SK-N-SH (cell line): Measurements from ENCODE around the gene SLC27A2. TPM values are rescaled to one million over a fixed set of nuclear protein-coding genes. Genes with fewer than 3 reads are reported as not detected.
"Not testable (repeated sequence)": the region's sequence is repeated elsewhere in the genome, so short reads cannot be mapped to it uniquely, and the experiment has no call there.

Experiments
- CTCF ChIA-PET: fragments of 300-600, 350-600 bp; formaldehyde crosslinking; extraction: SDS; loops from one replicate; lab custom pipeline; 2021; lab: Yijun Ruan, JAX
- POLR2A ChIA-PET: fragments of 350-600 bp; sonication (Branson Sonifier 250); formaldehyde crosslinking; extraction: SDS; loops from one replicate; lab custom pipeline; 2020; ENCODE audit warnings: antibody characterized with exemption, inconsistent platforms; lab: Yijun Ruan, JAX
- DNase-seq: peaks from one replicate; pipeline ENCODE4 v3.0.0; 2012
- H2AFZ ChIP-seq: fragments of 200-600 bp; sonication (generic); 2 replicates; pipeline ENCODE4 v1.8.1; 2016; ENCODE audit warnings: antibody characterized with exemption, mild to moderate bottlenecking, low read depth
- H3F3A ChIP-seq: fragments of 200-600 bp; sonication (generic); replicated peaks from 2 replicates; pipeline ENCODE3; 2016; ENCODE audit warnings: antibody characterized with exemption, mild to moderate bottlenecking; ENCODE audit not compliant: insufficient read depth
- H3K27ac ChIP-seq, 2 experiments: fragments of 200-500 bp in 1 of 2; fragments of 200-600 bp in 1 of 2; sonication (Bioruptor generic) in 1 of 2; sonication (generic), shearing (Covaris generic) in 1 of 2; 2 replicates each; pipeline versions ENCODE4 v1.5.1 to v1.6.1; 2014 to 2016; ENCODE audit warnings: low read depth in 2 of 2, inconsistent platforms in 1 of 2, low read length in 1 of 2, mild to moderate bottlenecking in 1 of 2, mixed read lengths in 1 of 2
- H3K27me3 ChIP-seq: fragments of 200-600 bp; sonication (generic), shearing (Covaris generic); 2 replicates; pipeline ENCODE4 v1.6.1; 2016; ENCODE audit warnings: mixed run types; ENCODE audit not compliant: insufficient read depth
- H3K36me3 ChIP-seq, 2 experiments: fragments of 200-500 bp in 1 of 2; fragments of 200-600 bp in 1 of 2; sonication (Bioruptor generic) in 1 of 2; sonication (generic) in 1 of 2; replicated peaks in 1 of 2; 2 replicates each; pipeline versions ENCODE3 to v1.5.1; 2014 to 2016; ENCODE audit warnings: low read length in 1 of 2, mild to moderate bottlenecking in 1 of 2; ENCODE audit not compliant: insufficient read depth in 2 of 2, control insufficient read depth in 1 of 2
- H3K4me1 ChIP-seq, 2 experiments: fragments of 200-500 bp in 1 of 2; fragments of 200-600 bp in 1 of 2; sonication (Bioruptor generic) in 1 of 2; sonication (generic), shearing (Covaris generic) in 1 of 2; 2 replicates each; pipeline versions ENCODE4 v1.5.1 to v1.6.1; 2014 to 2016; ENCODE audit warnings: low read depth in 1 of 2, low read length in 1 of 2, mixed run types in 1 of 2; ENCODE audit not compliant: insufficient read depth in 2 of 2, control insufficient read depth in 1 of 2
- H3K4me2 ChIP-seq: fragments of 200-600 bp; sonication (generic), shearing (Covaris generic); 2 replicates; pipeline ENCODE4 v1.6.1; 2017; ENCODE audit warnings: mixed run types
- H3K4me3 ChIP-seq, 2 experiments: fragments of 200-500 bp in 1 of 2; fragments of 200-600 bp in 1 of 2; sonication (Bioruptor generic) in 1 of 2; sonication (generic), shearing (Covaris generic) in 1 of 2; 2 replicates each; pipeline versions ENCODE4 v1.5.1 to v1.8.1; 2014 to 2016; ENCODE audit warnings: low read depth in 2 of 2, inconsistent platforms in 1 of 2, low read length in 1 of 2, mild to moderate bottlenecking in 1 of 2, mixed read lengths in 1 of 2, moderate library complexity in 1 of 2
- H3K79me2 ChIP-seq: fragments of 200-600 bp; sonication (generic); 2 replicates; pipeline ENCODE4 v1.8.1; 2017; ENCODE audit warnings: mild to moderate bottlenecking; ENCODE audit not compliant: insufficient read depth
- H3K9ac ChIP-seq: fragments of 200-600 bp; sonication (generic); 2 replicates; pipeline ENCODE4 v1.6.1; 2017; ENCODE audit warnings: mixed run types
- H3K9me2 ChIP-seq: fragments of 200-600 bp; sonication (generic); 2 replicates; pipeline ENCODE4 v1.6.1; 2017; ENCODE audit warnings: mixed run types
- H3K9me3 ChIP-seq: fragments of 200-600 bp; sonication (generic); 2 replicates; pipeline ENCODE4 v1.6.1; 2017; ENCODE audit warnings: mixed run types, mild to moderate bottlenecking, moderate library complexity
- H4K20me1 ChIP-seq: fragments of 200-600 bp; sonication (generic); 2 replicates; pipeline ENCODE4 v1.6.1; 2017; ENCODE audit warnings: mild to moderate bottlenecking, mixed run types; ENCODE audit not compliant: insufficient read depth
- CHD2 ChIP-seq: fragments of 150-350 bp; IDR thresholded peaks from 2 replicates; pipeline ENCODE4 v1.6.1; 2018; ENCODE audit warnings: low read length; ENCODE audit not compliant: partially characterized antibody
- ELF1 ChIP-seq: IDR thresholded peaks from 2 replicates; pipeline ENCODE4 v1.4.0; 2012
- EP300 ChIP-seq, 2 experiments: IDR thresholded peaks; 2 replicates each; pipeline versions ENCODE4 v1.4.0 to v1.6.1; 2012; ENCODE audit warnings: borderline replicate concordance in 1 of 2, low read depth in 1 of 2, low read length in 1 of 2
- FOSL2 ChIP-seq: IDR thresholded peaks from 2 replicates; pipeline ENCODE4 v1.4.0; 2012; ENCODE audit warnings: low read depth, mild to moderate bottlenecking, moderate library complexity, borderline replicate concordance
- FOXJ3 ChIP-seq: sonication (generic); formaldehyde crosslinking; IDR thresholded peaks from 2 replicates; pipeline ENCODE4 v1.5.1; 2020; ENCODE audit warnings: mild to moderate bottlenecking, missing genetic modification reagents
- GABPA ChIP-seq: IDR thresholded peaks from 2 replicates; pipeline ENCODE4 v1.4.0; 2012; ENCODE audit warnings: low read depth, mild to moderate bottlenecking
- MEF2A ChIP-seq: IDR thresholded peaks from 2 replicates; pipeline ENCODE4 v1.4.0; 2012; ENCODE audit warnings: low read depth, borderline replicate concordance
- MXI1 ChIP-seq: IDR thresholded peaks from 2 replicates; pipeline ENCODE4 v1.6.1; 2012; ENCODE audit warnings: mild to moderate bottlenecking, low read depth, low read length, improper control_type of control experiment
- RCOR1 ChIP-seq: fragments of 150-350 bp; IDR thresholded peaks from 2 replicates; pipeline ENCODE4 v1.6.1; 2017; ENCODE audit warnings: antibody characterized with exemption, low read length
- RFX5 ChIP-seq: IDR thresholded peaks from 2 replicates; pipeline ENCODE4 v1.6.1; 2012; ENCODE audit warnings: mild to moderate bottlenecking, improper control_type of control experiment, low read length
- RXRA ChIP-seq: IDR thresholded peaks from 2 replicates; pipeline ENCODE4 v1.4.0; 2012; ENCODE audit warnings: low read depth, mild to moderate bottlenecking, borderline replicate concordance
- SMC3 ChIP-seq: IDR thresholded peaks from 2 replicates; pipeline ENCODE4 v1.6.1; 2012; ENCODE audit warnings: low read depth, low read length, improper control_type of control experiment
- WGBS: methylation state at CpG from one replicate; pipeline ENCODE4 v1.1.6; 2017; ENCODE audit warnings: low lambda C conversion rate; 5-methylcytosine and 5-hydroxymethylcytosine counted together
- polyA plus RNA-seq, 3 experiments: library from polyadenylated mRNA; depleted of rRNA; stranded (reverse); fragments of >200 nt; gene quantifications; 2 replicates each; pipeline ENCODE4 v1.2.3, GENCODE V29; 2012
- TF ChIP-seq, protein P1 (sequence below): IDR thresholded peaks from 2 replicates; pipeline ENCODE4; 2012
- TF ChIP-seq, protein P2 (sequence below): IDR thresholded peaks from 2 replicates; pipeline ENCODE4 v1.4.0; 2012; ENCODE audit warnings: low read depth, borderline replicate concordance
- TF ChIP-seq, protein P3 (sequence below): IDR thresholded peaks from 2 replicates; pipeline ENCODE4 v1.4.0; 2012; ENCODE audit warnings: low read depth, borderline replicate concordance
- TF ChIP-seq, protein P4 (sequence below): fragments of 150-350 bp; IDR thresholded peaks from 2 replicates; pipeline ENCODE4 v1.6.1; 2016; ENCODE audit warnings: mild to moderate bottlenecking, low read depth, low read length
- TF ChIP-seq, protein P5 (sequence below): IDR thresholded peaks from 2 replicates; pipeline ENCODE4 v1.4.0; 2012; ENCODE audit warnings: low read depth
- TF ChIP-seq, protein P6 (sequence below): fragments of 200-600 bp; sonication (generic); IDR thresholded peaks from 2 replicates; pipeline ENCODE4 v1.6.1; 2017; ENCODE audit warnings: antibody characterized with exemption, mild to moderate bottlenecking, moderate library complexity

The SLC27A2 gene
- polyA plus RNA-seq, 1 of the 3 experiments (the other 2 are of a cell fraction) = 0.49 TPM

DNA sequence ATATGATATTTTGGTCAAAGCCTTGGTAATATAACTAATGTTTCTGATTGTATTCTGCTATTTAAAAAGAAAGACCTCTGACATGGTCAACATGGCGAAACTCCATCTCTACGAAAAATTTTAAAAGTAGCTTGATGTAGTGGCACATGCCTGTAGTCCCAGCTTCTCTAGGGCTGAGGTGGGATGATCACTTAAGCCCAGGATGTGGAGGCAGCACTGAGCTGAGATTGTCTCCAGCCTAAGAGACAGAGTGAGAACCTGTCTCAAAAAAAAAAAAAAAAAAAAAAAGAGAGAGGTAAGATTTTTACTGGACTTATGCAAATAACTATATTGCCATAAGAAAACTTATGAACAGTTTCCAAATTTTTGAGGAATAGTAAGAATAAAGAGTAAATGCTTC, 30.5 kb upstream of the SLC27A2 start:
- H3K4me2 ChIP-seq = no peak overlapping the region
- H3K4me3 ChIP-seq = no peak overlapping the region
- no peak overlapping the region for H3K9ac ChIP-seq
- no peak for TF ChIP-seq FOXJ3
- no peak for TF ChIP-seq RXRA
- TF ChIP-seq, protein P1, sequence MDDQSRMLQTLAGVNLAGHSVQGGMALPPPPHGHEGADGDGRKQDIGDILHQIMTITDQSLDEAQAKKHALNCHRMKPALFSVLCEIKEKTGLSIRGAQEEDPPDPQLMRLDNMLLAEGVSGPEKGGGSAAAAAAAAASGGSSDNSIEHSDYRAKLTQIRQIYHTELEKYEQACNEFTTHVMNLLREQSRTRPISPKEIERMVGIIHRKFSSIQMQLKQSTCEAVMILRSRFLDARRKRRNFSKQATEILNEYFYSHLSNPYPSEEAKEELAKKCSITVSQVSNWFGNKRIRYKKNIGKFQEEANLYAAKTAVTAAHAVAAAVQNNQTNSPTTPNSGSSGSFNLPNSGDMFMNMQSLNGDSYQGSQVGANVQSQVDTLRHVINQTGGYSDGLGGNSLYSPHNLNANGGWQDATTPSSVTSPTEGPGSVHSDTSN = no peak
- no peak for TF ChIP-seq ELF1
- TF ChIP-seq MXI1 = no peak
- TF ChIP-seq GABPA = no peak
- TF ChIP-seq FOSL2 = no peak
- TF ChIP-seq, protein P2, sequence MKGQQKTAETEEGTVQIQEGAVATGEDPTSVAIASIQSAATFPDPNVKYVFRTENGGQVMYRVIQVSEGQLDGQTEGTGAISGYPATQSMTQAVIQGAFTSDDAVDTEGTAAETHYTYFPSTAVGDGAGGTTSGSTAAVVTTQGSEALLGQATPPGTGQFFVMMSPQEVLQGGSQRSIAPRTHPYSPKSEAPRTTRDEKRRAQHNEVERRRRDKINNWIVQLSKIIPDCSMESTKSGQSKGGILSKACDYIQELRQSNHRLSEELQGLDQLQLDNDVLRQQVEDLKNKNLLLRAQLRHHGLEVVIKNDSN = no peak
- no peak for TF ChIP-seq EP300 (IDR thresholded peaks at IDR 0.05; ENCODE audit: borderline replicate concordance in 1 of 2, low read depth in 1 of 2, low read length in 1 of 2)
- TF ChIP-seq, protein P3, sequence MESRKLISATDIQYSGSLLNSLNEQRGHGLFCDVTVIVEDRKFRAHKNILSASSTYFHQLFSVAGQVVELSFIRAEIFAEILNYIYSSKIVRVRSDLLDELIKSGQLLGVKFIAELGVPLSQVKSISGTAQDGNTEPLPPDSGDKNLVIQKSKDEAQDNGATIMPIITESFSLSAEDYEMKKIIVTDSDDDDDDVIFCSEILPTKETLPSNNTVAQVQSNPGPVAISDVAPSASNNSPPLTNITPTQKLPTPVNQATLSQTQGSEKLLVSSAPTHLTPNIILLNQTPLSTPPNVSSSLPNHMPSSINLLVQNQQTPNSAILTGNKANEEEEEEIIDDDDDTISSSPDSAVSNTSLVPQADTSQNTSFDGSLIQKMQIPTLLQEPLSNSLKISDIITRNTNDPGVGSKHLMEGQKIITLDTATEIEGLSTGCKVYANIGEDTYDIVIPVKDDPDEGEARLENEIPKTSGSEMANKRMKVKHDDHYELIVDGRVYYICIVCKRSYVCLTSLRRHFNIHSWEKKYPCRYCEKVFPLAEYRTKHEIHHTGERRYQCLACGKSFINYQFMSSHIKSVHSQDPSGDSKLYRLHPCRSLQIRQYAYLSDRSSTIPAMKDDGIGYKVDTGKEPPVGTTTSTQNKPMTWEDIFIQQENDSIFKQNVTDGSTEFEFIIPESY = no peak
- TF ChIP-seq, protein P4, sequence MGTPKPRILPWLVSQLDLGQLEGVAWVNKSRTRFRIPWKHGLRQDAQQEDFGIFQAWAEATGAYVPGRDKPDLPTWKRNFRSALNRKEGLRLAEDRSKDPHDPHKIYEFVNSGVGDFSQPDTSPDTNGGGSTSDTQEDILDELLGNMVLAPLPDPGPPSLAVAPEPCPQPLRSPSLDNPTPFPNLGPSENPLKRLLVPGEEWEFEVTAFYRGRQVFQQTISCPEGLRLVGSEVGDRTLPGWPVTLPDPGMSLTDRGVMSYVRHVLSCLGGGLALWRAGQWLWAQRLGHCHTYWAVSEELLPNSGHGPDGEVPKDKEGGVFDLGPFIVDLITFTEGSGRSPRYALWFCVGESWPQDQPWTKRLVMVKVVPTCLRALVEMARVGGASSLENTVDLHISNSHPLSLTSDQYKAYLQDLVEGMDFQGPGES = no peak
- TF ChIP-seq, protein P5, sequence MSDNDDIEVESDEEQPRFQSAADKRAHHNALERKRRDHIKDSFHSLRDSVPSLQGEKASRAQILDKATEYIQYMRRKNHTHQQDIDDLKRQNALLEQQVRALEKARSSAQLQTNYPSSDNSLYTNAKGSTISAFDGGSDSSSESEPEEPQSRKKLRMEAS = no peak
- TF ChIP-seq CHD2 = no peak
- no peak for TF ChIP-seq RCOR1
- TF ChIP-seq, protein P6, sequence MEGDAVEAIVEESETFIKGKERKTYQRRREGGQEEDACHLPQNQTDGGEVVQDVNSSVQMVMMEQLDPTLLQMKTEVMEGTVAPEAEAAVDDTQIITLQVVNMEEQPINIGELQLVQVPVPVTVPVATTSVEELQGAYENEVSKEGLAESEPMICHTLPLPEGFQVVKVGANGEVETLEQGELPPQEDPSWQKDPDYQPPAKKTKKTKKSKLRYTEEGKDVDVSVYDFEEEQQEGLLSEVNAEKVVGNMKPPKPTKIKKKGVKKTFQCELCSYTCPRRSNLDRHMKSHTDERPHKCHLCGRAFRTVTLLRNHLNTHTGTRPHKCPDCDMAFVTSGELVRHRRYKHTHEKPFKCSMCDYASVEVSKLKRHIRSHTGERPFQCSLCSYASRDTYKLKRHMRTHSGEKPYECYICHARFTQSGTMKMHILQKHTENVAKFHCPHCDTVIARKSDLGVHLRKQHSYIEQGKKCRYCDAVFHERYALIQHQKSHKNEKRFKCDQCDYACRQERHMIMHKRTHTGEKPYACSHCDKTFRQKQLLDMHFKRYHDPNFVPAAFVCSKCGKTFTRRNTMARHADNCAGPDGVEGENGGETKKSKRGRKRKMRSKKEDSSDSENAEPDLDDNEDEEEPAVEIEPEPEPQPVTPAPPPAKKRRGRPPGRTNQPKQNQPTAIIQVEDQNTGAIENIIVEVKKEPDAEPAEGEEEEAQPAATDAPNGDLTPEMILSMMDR = no peak
- no peak for TF ChIP-seq SMC3
- TF ChIP-seq RFX5 = no peak
- no peak for TF ChIP-seq MEF2A
- TF ChIP-seq, all 33 proteins: peak for 0
- POLR2A ChIA-PET = no interaction called here
- Histone ChIP-seq H3K27ac (no peak overlapping the region), H3K36me3 (no peaks in the 10 kb centered on the region), H3K27me3 (no peaks in the 10 kb centered on the region), H3K9me2 (no peaks in the 10 kb centered on the region), H4K20me1 (no peaks in the 10 kb centered on the region), H3K9me3 (no peaks in the 10 kb centered on the region), H2AFZ (no peak overlapping the region), H3K79me2 (no peaks in the 10 kb centered on the region), H3K4me1 (no peaks in the 10 kb centered on the region), H3F3A (no peaks in the 10 kb centered on the region)
- 97% methylated on average over 2 of the region's 2 CpGs for WGBS
- no peak for DNase-seq
- CTCF ChIA-PET = interaction anchor here (0.7 to 1.6 kb wide), 5 partner anchors 165 to 1791 kb away, joined by 3 to 10 read pairs (median 4); no protein-coding TSS in a partner anchor

DNA sequence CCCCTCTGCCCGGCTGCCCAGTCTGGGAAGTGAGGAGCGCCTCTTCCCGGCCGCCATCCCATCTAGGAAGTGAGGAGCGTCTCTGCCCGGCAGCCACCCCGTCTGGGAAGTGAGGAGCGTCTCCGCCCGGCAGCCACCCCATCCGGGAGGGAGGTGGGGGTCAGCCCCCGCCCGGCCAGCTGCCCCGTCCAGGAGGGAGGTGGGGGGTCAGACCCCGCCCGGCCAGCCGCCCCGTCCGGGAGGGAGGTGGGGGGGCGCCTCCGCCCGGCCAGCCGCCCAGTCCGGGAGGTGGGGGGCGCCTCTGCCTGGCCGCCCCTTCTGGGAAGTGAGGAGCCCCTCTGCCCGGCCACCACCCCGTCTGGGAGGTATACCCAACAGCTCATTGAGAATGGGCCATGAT, 23.8 kb upstream of the SLC27A2 start:
- H3K9me3 ChIP-seq, H3K36me3 ChIP-seq, H3F3A ChIP-seq, H3K9me2 ChIP-seq, H3K4me1 ChIP-seq, H3K4me3 ChIP-seq, H3K27me3 ChIP-seq, H3K27ac ChIP-seq, DNase-seq, H3K9ac ChIP-seq, POLR2A ChIA-PET, H3K79me2 ChIP-seq, CTCF ChIA-PET, H3K4me2 ChIP-seq, H4K20me1 ChIP-seq, H2AFZ ChIP-seq: not testable (repeated sequence)
- WGBS = 91% methylated on average over 6 of the region's 28 CpGs
